NCI-H510A (cell line): ENCODE data around the gene BCKDHA.
"Not testable (repeated sequence)": the region's sequence is repeated elsewhere in the genome, so short reads cannot be mapped to it uniquely, and the experiment has no call there.

Experiments
- DNase-seq: peaks from one replicate; lab custom pipeline; 2025; lab: John Stamatoyannopoulos, UW

BCKDHA gene

GRCh38 chr19:41405776-41406175 lies 8.2 kb downstream of the BCKDHA start:
- no peak for DNase-seq

GRCh38 chr19:41407271-41407670 lies 9.7 kb downstream of the BCKDHA start:
- no peak for DNase-seq

GRCh38 chr19:41408256-41408655 lies 10.6 kb downstream of the BCKDHA start:
- no peak for DNase-seq

- DNase-seq: not testable (repeated sequence)
Observed at GRCh38 chr19:41408846-41409245, 11.2 kb downstream of the BCKDHA start.

- DNase-seq: peak; percentile 77
Observed at GRCh38 chr19:41409288-41409687, 11.7 kb downstream of the BCKDHA start.

GRCh38 chr19:41410336-41411054 lies 12.9 kb downstream of the BCKDHA start:
- DNase-seq: no peak

GRCh38 chr19:41411100-41411967 lies 13.7 kb downstream of the BCKDHA start:
- DNase-seq: no peak

GRCh38 chr19:41411968-41412265 lies 14.3 kb downstream of the BCKDHA start:
- no peak for DNase-seq

GRCh38 chr19:41412953-41413352 lies 15.3 kb downstream of the BCKDHA start:
- DNase-seq: no peak

- no peak for DNase-seq
Observed at GRCh38 chr19:41413947-41414346, 16.3 kb downstream of the BCKDHA start.

GRCh38 chr19:41414461-41414860 lies 16.8 kb downstream of the BCKDHA start:
- no peak for DNase-seq

GRCh38 chr19:41415154-41415571 lies 17.5 kb downstream of the BCKDHA start:
- DNase-seq: peak; percentile 85

GRCh38 chr19:41416194-41416674 lies 18.6 kb downstream of the BCKDHA start:
- peak; percentile 78 for DNase-seq

GRCh38 chr19:41420101-41420880 lies 22.7 kb downstream of the BCKDHA start:
- no peak for DNase-seq

- DNase-seq: peak; percentile 90
Observed at GRCh38 chr19:41421314-41421713, 23.7 kb downstream of the BCKDHA start.

GRCh38 chr19:41421973-41422372 lies 24.4 kb downstream of the BCKDHA start:
- no peak for DNase-seq

- DNase-seq: no peak
Observed at GRCh38 chr19:41422456-41422855, 24.8 kb downstream of the BCKDHA start.

- DNase-seq: no peak
Observed at GRCh38 chr19:41422955-41423354, 25.3 kb downstream of the BCKDHA start.

GRCh38 chr19:41424335-41425173 lies 26.9 kb downstream of the BCKDHA start:
- no peak for DNase-seq

- no peak for DNase-seq
Observed at GRCh38 chr19:41425174-41426115, 27.8 kb downstream of the BCKDHA start.
